Measurements from ENCODE around the gene NFKB1. TPM values are rescaled to one million over a fixed set of nuclear protein-coding genes. Genes with fewer than 3 reads are reported as not detected.
A peak's percentile ranks its signal among the peaks of the same experiment; 100 is the strongest.

Gene NFKB1
- total and polyA plus RNA-seq, 8 donors = 7.0 to 33.5 (median 15.4) TPM

- 61 to 73% methylated on average over 7 of the region's 7 CpGs for WGBS, 2 donors
- TF ChIP-seq CTCF (IDR thresholded peaks at IDR 0.05) = no peak
- Histone ChIP-seq H3K27me3 (no peaks in the 10 kb centered on the region), H3K4me1 (no peaks in the 10 kb centered on the region), H3K27ac (no peak overlapping the region), H3K36me3 (peaks cover 10 to 42% (median 15%) of the 10 kb centered on the region in 3 donors), H3K9me3 (no peaks in the 10 kb centered on the region), H3K4me3 (no peak overlapping the region)
- no peak for FAIRE-seq
- peak; percentile 43 to 76 (median 70) for ATAC-seq
- intact Hi-C loops (cut with DNase I) = no loop called here
- peak in 4 of 6 donors; percentile 33 to 70 (median 50) for DNase-seq
Observed at GRCh38 chr4:102606846-102607450, 105.8 kb downstream of the NFKB1 start.

- H3K4me1 ChIP-seq = no peaks in the 10 kb centered on the region
- no peak for TF ChIP-seq CTCF (IDR thresholded peaks at IDR 0.05)
- intact Hi-C loops (cut with DNase I) = no loop called here
- no peaks in the 10 kb centered on the region for H3K27me3 ChIP-seq
- H3K9me3 ChIP-seq = no peaks in the 10 kb centered on the region
- FAIRE-seq (no peak), DNase-seq (no peak), ATAC-seq (no peak)
- H3K36me3 ChIP-seq = peaks cover 17 to 55% (median 22%) of the 10 kb centered on the region in 3 donors
- H3K27ac ChIP-seq = no peak overlapping the region
- no peak overlapping the region for H3K4me3 ChIP-seq
- 89 to 97% methylated on average over 1 of the region's 1 CpG for WGBS, 2 donors
Observed at GRCh38 chr4:102608190-102608589, 107.0 kb downstream of the NFKB1 start.

GRCh38 chr4:102610007-102610406 is 108.8 kb downstream of the NFKB1 start:
- Histone ChIP-seq H3K27ac (no peak overlapping the region), H3K36me3 (peaks cover 17 to 64% (median 26%) of the 10 kb centered on the region in 3 donors), H3K27me3 (no peaks in the 10 kb centered on the region), H3K4me3 (no peak overlapping the region), H3K9me3 (no peaks in the 10 kb centered on the region), H3K4me1 (no peaks in the 10 kb centered on the region)
- no peak for DNase-seq
- no peak for FAIRE-seq
- TF ChIP-seq CTCF (IDR thresholded peaks at IDR 0.05) = no peak
- no peak for ATAC-seq
- intact Hi-C loops (cut with DNase I) = loop anchor here in 2 of 3 donors (10.0 kb wide), 2 partner anchors 155 to 475 kb away; no protein-coding TSS in a partner anchor

- WGBS, 2 donors = 79 to 83% methylated on average over 3 of the region's 3 CpGs
- no peaks in the 10 kb centered on the region for H3K9me3 ChIP-seq
- ATAC-seq (no peak), DNase-seq (no peak), FAIRE-seq (no peak)
- no peak for TF ChIP-seq CTCF (IDR thresholded peaks at IDR 0.05)
- no peak overlapping the region for H3K4me3 ChIP-seq
- H3K4me1 ChIP-seq = no peaks in the 10 kb centered on the region
- H3K27me3 ChIP-seq = no peaks in the 10 kb centered on the region
- intact Hi-C loops (cut with DNase I) = loop anchor here in 2 of 3 donors (10.0 kb wide), 2 partner anchors 156 to 474 kb away; no protein-coding TSS in a partner anchor
- H3K36me3 ChIP-seq = peaks cover 17 to 64% (median 26%) of the 10 kb centered on the region in 3 donors
- no peak overlapping the region for H3K27ac ChIP-seq
Observed at GRCh38 chr4:102610476-102610875, 109.3 kb downstream of the NFKB1 start.

GRCh38 chr4:102612210-102612609 is 111.1 kb downstream of the NFKB1 start:
- Histone ChIP-seq H3K4me1 (no peaks in the 10 kb centered on the region), H3K27ac (no peak overlapping the region), H3K4me3 (no peak overlapping the region), H3K36me3 (peaks cover 17 to 68% (median 24%) of the 10 kb centered on the region in 3 donors), H3K9me3 (no peaks in the 10 kb centered on the region), H3K27me3 (no peaks in the 10 kb centered on the region)
- DNase-seq (no peak), FAIRE-seq (no peak), ATAC-seq (no peak)
- WGBS, 2 donors = 87 to 96% methylated on average over 2 of the region's 2 CpGs
- no peak for TF ChIP-seq CTCF (IDR thresholded peaks at IDR 0.05)
- intact Hi-C loops (cut with DNase I) = loop anchor here in 2 of 3 donors (10.0 kb wide), 2 partner anchors 157 to 473 kb away; no protein-coding TSS in a partner anchor
